ENCODE measurements around the gene SUDS3. TPM values are rescaled to one million over a fixed set of nuclear protein-coding genes. Genes with fewer than 3 reads are reported as not detected.

SUDS3 gene
- total RNA-seq, 2 experiments from 2014 or later, result 27.8 to 28.6 TPM

- DNase-seq, result no peak
- Mint-ChIP-seq H3K27me3 (no peaks in the 10 kb centered on the region), H3K27ac (no peak overlapping the region), H3K9me3 (peaks cover 10% of the 10 kb centered on the region), H3K4me1 (no peaks in the 10 kb centered on the region), H3K4me3 (no peak overlapping the region), H3K36me3 (ENCODE audit: low read depth) (peaks cover 62% of the 10 kb centered on the region)
- ChIA-PET POLR2A (no interaction called here), CTCF (no interaction called here)
Measured at GRCh38 chr12:118409834-118410233, 33.5 kb downstream of the SUDS3 start.

GRCh38 chr12:118417942-118418341, 41.6 kb downstream of the SUDS3 start:
- peaks cover 47% of the 10 kb centered on the region for H3K36me3 Mint-ChIP-seq (ENCODE audit: low read depth)
- no peaks in the 10 kb centered on the region for H3K9me3 Mint-ChIP-seq
- H3K27me3 Mint-ChIP-seq, result no peaks in the 10 kb centered on the region
- no peak overlapping the region for H3K27ac Mint-ChIP-seq
- no peaks in the 10 kb centered on the region for H3K4me1 Mint-ChIP-seq
- DNase-seq, result no peak
- no peak overlapping the region for H3K4me3 Mint-ChIP-seq
- ChIA-PET POLR2A (no interaction called here), CTCF (no interaction called here)

- H3K4me1 Mint-ChIP-seq, result no peaks in the 10 kb centered on the region
- H3K27me3 Mint-ChIP-seq, result no peaks in the 10 kb centered on the region
- H3K36me3 Mint-ChIP-seq (ENCODE audit: low read depth), result peaks cover 41% of the 10 kb centered on the region
- no peaks in the 10 kb centered on the region for H3K9me3 Mint-ChIP-seq
- no peak overlapping the region for H3K27ac Mint-ChIP-seq
- ChIA-PET POLR2A (no interaction called here), CTCF (interaction anchor here (0.6 kb wide), 1 partner anchor 238 kb away, joined by 4 read pairs; no protein-coding TSS in a partner anchor)
- DNase-seq, result no peak
- no peak overlapping the region for H3K4me3 Mint-ChIP-seq
Measured at GRCh38 chr12:118418385-118419057, 42.2 kb downstream of the SUDS3 start.

- Mint-ChIP-seq H3K9me3 (no peaks in the 10 kb centered on the region), H3K4me1 (no peaks in the 10 kb centered on the region), H3K27ac (no peak overlapping the region), H3K4me3 (no peak overlapping the region), H3K27me3 (no peaks in the 10 kb centered on the region), H3K36me3 (ENCODE audit: low read depth) (peaks cover 19% of the 10 kb centered on the region)
- CTCF ChIA-PET, result no interaction called here
- DNase-seq, result no peak
- POLR2A ChIA-PET, result no interaction called here
Measured at GRCh38 chr12:118420673-118421072, 44.3 kb downstream of the SUDS3 start.

- H3K27me3 Mint-ChIP-seq, result no peaks in the 10 kb centered on the region
- DNase-seq, result no peak
- no peaks in the 10 kb centered on the region for H3K36me3 Mint-ChIP-seq (ENCODE audit: low read depth)
- no peak overlapping the region for H3K4me3 Mint-ChIP-seq
- ChIA-PET CTCF (interaction anchor here (1.6 kb wide), 1 partner anchor 19 kb away, joined by 4 read pairs; no protein-coding TSS in a partner anchor), POLR2A (no interaction called here)
- H3K27ac Mint-ChIP-seq, result no peak overlapping the region
- no peaks in the 10 kb centered on the region for H3K9me3 Mint-ChIP-seq
- no peaks in the 10 kb centered on the region for H3K4me1 Mint-ChIP-seq
Measured at GRCh38 chr12:118424884-118425283, 48.5 kb downstream of the SUDS3 start.

- Mint-ChIP-seq H3K4me3 (no peak overlapping the region), H3K36me3 (ENCODE audit: low read depth) (no peaks in the 10 kb centered on the region), H3K4me1 (no peaks in the 10 kb centered on the region), H3K27ac (no peak overlapping the region), H3K9me3 (no peaks in the 10 kb centered on the region), H3K27me3 (no peaks in the 10 kb centered on the region)
- CTCF ChIA-PET, result interaction anchor here (1.6 kb wide), 1 partner anchor 20 kb away, joined by 4 read pairs; no protein-coding TSS in a partner anchor
- POLR2A ChIA-PET, result no interaction called here
- DNase-seq, result no peak
Measured at GRCh38 chr12:118425364-118425763, 49.0 kb downstream of the SUDS3 start.

GRCh38 chr12:118427819-118428218, 51.5 kb downstream of the SUDS3 start:
- no peaks in the 10 kb centered on the region for H3K4me1 Mint-ChIP-seq
- no peak for DNase-seq
- H3K4me3 Mint-ChIP-seq, result no peak overlapping the region
- H3K36me3 Mint-ChIP-seq (ENCODE audit: low read depth), result no peaks in the 10 kb centered on the region
- H3K9me3 Mint-ChIP-seq, result no peaks in the 10 kb centered on the region
- CTCF ChIA-PET, result no interaction called here
- POLR2A ChIA-PET, result no interaction called here
- H3K27me3 Mint-ChIP-seq, result no peaks in the 10 kb centered on the region
- no peak overlapping the region for H3K27ac Mint-ChIP-seq

- Mint-ChIP-seq H3K9me3 (no peaks in the 10 kb centered on the region), H3K4me3 (no peak overlapping the region), H3K36me3 (ENCODE audit: low read depth) (no peaks in the 10 kb centered on the region), H3K27me3 (no peaks in the 10 kb centered on the region), H3K4me1 (no peaks in the 10 kb centered on the region), H3K27ac (no peak overlapping the region)
- no peak for DNase-seq
- ChIA-PET POLR2A (no interaction called here), CTCF (no interaction called here)
Measured at GRCh38 chr12:118428643-118429042, 52.3 kb downstream of the SUDS3 start.

- Mint-ChIP-seq H3K27me3 (no peaks in the 10 kb centered on the region), H3K4me3 (no peak overlapping the region), H3K36me3 (ENCODE audit: low read depth) (no peaks in the 10 kb centered on the region), H3K4me1 (no peaks in the 10 kb centered on the region), H3K9me3 (no peaks in the 10 kb centered on the region), H3K27ac (no peak overlapping the region)
- ChIA-PET POLR2A (no interaction called here), CTCF (no interaction called here)
- no peak for DNase-seq
Measured at GRCh38 chr12:118429688-118430383, 53.5 kb downstream of the SUDS3 start.

- DNase-seq, result no peak
- Mint-ChIP-seq H3K27me3 (no peaks in the 10 kb centered on the region), H3K36me3 (ENCODE audit: low read depth) (no peaks in the 10 kb centered on the region), H3K4me3 (no peak overlapping the region), H3K27ac (no peak overlapping the region), H3K4me1 (no peaks in the 10 kb centered on the region), H3K9me3 (no peaks in the 10 kb centered on the region)
- ChIA-PET POLR2A (no interaction called here), CTCF (no interaction called here)
Measured at GRCh38 chr12:118430516-118430915, 54.2 kb downstream of the SUDS3 start.

GRCh38 chr12:118432812-118433545, 56.6 kb downstream of the SUDS3 start:
- Mint-ChIP-seq H3K4me1 (no peaks in the 10 kb centered on the region), H3K4me3 (no peak overlapping the region), H3K36me3 (ENCODE audit: low read depth) (no peaks in the 10 kb centered on the region), H3K9me3 (no peaks in the 10 kb centered on the region), H3K27me3 (peaks cover 2% of the 10 kb centered on the region), H3K27ac (no peak overlapping the region)
- ChIA-PET CTCF (no interaction called here), POLR2A (no interaction called here)
- DNase-seq, result no peak

GRCh38 chr12:118436002-118436730, 59.8 kb downstream of the SUDS3 start:
- Mint-ChIP-seq H3K27me3 (peaks cover 2% of the 10 kb centered on the region), H3K36me3 (ENCODE audit: low read depth) (no peaks in the 10 kb centered on the region), H3K27ac (no peak overlapping the region), H3K4me1 (no peaks in the 10 kb centered on the region), H3K9me3 (no peaks in the 10 kb centered on the region), H3K4me3 (no peak overlapping the region)
- ChIA-PET POLR2A (no interaction called here), CTCF (interaction anchor here (1.2 kb wide), 1 partner anchor 30 kb away, joined by 4 read pairs; no protein-coding TSS in a partner anchor)
- DNase-seq, result no peak

- Mint-ChIP-seq H3K27me3 (peaks cover 4% of the 10 kb centered on the region), H3K27ac (no peak overlapping the region), H3K9me3 (no peaks in the 10 kb centered on the region), H3K36me3 (ENCODE audit: low read depth) (no peaks in the 10 kb centered on the region), H3K4me3 (no peak overlapping the region), H3K4me1 (no peaks in the 10 kb centered on the region)
- ChIA-PET POLR2A (no interaction called here), CTCF (interaction anchor here (1.2 kb wide), 1 partner anchor 30 kb away, joined by 4 read pairs; no protein-coding TSS in a partner anchor)
- no peak for DNase-seq
Measured at GRCh38 chr12:118436986-118437385, 60.6 kb downstream of the SUDS3 start.

Data from activated CD4-positive, alpha-beta memory T cell treated with anti-CD3 and anti-CD28 coated beads, Interleukin-2, amount 10 ng/mL, durations not matched to agents 7 days and 5 days (primary cell).